ENCODE measurements around the gene ZNF446. TPM values are rescaled to one million over a fixed set of nuclear protein-coding genes. Genes with fewer than 3 reads are reported as not detected.
A peak's percentile ranks its signal among the peaks of the same experiment; 100 is the strongest.

ZNF446 gene
- total and polyA plus RNA-seq, 9 of the 15 experiments (the other 6 are each of a cell fraction or from before 2014, with no cell fraction given): 0.07 to 4.8 (median 1.2) TPM

GRCh38 chr19:58476498-58477015 is 405 bp downstream of the ZNF446 start (continued):
- 0 out of 2 replicates have a peak, but pooled peaks have one; percentile 11 for TF ChIP-seq NR4A1 (CRISPR knock-in tag; IDR thresholded peaks at IDR 0.05)
- TF ChIP-seq NR4A1 (tag; IDR thresholded peaks at IDR 0.05): no peak
- no peak; the same call in 1 of the 2 replicates for TF ChIP-seq MYC (IDR thresholded peaks at IDR 0.05; ENCODE audit: low read depth, low read length)
- peak; percentile 75; the same call in 1 of the 2 replicates for TF ChIP-seq MYC (CRISPR knock-in tag; IDR thresholded peaks at IDR 0.05; ENCODE audit: borderline replicate concordance, low read depth)
- TF ChIP-seq ZBTB2 (IDR thresholded peaks at IDR 0.05): no peak
- 0 out of 2 replicates have a peak, but pooled peaks have one; percentile 26 for TF ChIP-seq ZNF311 (CRISPR knock-in tag; IDR thresholded peaks at IDR 0.05)
- TF ChIP-seq, protein P1, sequence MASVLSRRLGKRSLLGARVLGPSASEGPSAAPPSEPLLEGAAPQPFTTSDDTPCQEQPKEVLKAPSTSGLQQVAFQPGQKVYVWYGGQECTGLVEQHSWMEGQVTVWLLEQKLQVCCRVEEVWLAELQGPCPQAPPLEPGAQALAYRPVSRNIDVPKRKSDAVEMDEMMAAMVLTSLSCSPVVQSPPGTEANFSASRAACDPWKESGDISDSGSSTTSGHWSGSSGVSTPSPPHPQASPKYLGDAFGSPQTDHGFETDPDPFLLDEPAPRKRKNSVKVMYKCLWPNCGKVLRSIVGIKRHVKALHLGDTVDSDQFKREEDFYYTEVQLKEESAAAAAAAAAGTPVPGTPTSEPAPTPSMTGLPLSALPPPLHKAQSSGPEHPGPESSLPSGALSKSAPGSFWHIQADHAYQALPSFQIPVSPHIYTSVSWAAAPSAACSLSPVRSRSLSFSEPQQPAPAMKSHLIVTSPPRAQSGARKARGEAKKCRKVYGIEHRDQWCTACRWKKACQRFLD (CRISPR knock-in tag; IDR thresholded peaks at IDR 0.05): peak; percentile 73; the same call in 1 of the 2 replicates
- TF ChIP-seq ZNF354B (CRISPR knock-in tag; IDR thresholded peaks at IDR 0.05): no peak
- TF ChIP-seq ERF (CRISPR knock-in tag; IDR thresholded peaks at IDR 0.05): peak; percentile 75; the same call in 1 of the 2 replicates
- TF ChIP-seq ZNF263 (CRISPR knock-in tag; IDR thresholded peaks at IDR 0.05; ENCODE audit: borderline replicate concordance): no peak
- TF ChIP-seq WHSC1 (IDR thresholded peaks at IDR 0.05; ENCODE audit: low read length): no peak
- TF ChIP-seq RFX5 (IDR thresholded peaks at IDR 0.05; ENCODE audit: low read depth, low read length): no peak
- TF ChIP-seq RBFOX2 (IDR thresholded peaks at IDR 0.05; ENCODE audit: low read depth, low read length): peak; percentile 69
- TF ChIP-seq ZNF212 (CRISPR knock-in tag; IDR thresholded peaks at IDR 0.05): 0 out of 2 replicates have a peak, but pooled peaks have one; percentile 18
- TF ChIP-seq GATAD2A (IDR thresholded peaks at IDR 0.05): no peak
- no peak for TF ChIP-seq CHD2 (IDR thresholded peaks at IDR 0.05; ENCODE audit: low read depth, low read length)
- 0 out of 2 replicates have a peak, but pooled peaks have one; percentile 19 for TF ChIP-seq GTF2E2 (tag; IDR thresholded peaks at IDR 0.05)
- TF ChIP-seq, protein P2, sequence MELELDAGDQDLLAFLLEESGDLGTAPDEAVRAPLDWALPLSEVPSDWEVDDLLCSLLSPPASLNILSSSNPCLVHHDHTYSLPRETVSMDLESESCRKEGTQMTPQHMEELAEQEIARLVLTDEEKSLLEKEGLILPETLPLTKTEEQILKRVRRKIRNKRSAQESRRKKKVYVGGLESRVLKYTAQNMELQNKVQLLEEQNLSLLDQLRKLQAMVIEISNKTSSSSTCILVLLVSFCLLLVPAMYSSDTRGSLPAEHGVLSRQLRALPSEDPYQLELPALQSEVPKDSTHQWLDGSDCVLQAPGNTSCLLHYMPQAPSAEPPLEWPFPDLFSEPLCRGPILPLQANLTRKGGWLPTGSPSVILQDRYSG (tag; conservative IDR thresholded peaks at IDR 0.05; ENCODE audit: low read depth): no peak
- 0 out of 2 replicates have a peak, but pooled peaks have one; percentile 5 for TF ChIP-seq CBX1 (IDR thresholded peaks at IDR 0.05; ENCODE audit: low read depth)
- TF ChIP-seq ZNF717 (CRISPR knock-in tag; IDR thresholded peaks at IDR 0.05): 0 out of 2 replicates have a peak, but pooled peaks have one; percentile 9
- TF ChIP-seq ZNF764 (CRISPR knock-in tag; IDR thresholded peaks at IDR 0.05; ENCODE audit: low read depth): 0 out of 2 replicates have a peak, but pooled peaks have one; percentile 11
- TF ChIP-seq ZNF561 (CRISPR knock-in tag; conservative IDR thresholded peaks at IDR 0.05): 0 out of 2 replicates have a peak, but pooled peaks have one; percentile 33
- TF ChIP-seq MAFG (tag; conservative IDR thresholded peaks at IDR 0.05): no peak
- no peak for TF ChIP-seq ARNT (IDR thresholded peaks at IDR 0.05)
- TF ChIP-seq SUPT5H (IDR thresholded peaks at IDR 0.05): peak; percentile 10
- no peak for TF ChIP-seq TAF7 (tag; IDR thresholded peaks at IDR 0.05)
